GM03348 (cell line): ENCODE results near the gene TCHHL1.
A peak's percentile ranks its signal among the peaks of the same experiment; 100 is the strongest.
"Not testable (repeated sequence)": the region's sequence is repeated elsewhere in the genome, so short reads cannot be mapped to it uniquely, and the experiment has no call there.

Experiments
- DNase-seq: peaks from one replicate; pipeline ENCODE4 v3.0.0; 2012; ENCODE audit warnings: low spot score

Gene TCHHL1

DNA sequence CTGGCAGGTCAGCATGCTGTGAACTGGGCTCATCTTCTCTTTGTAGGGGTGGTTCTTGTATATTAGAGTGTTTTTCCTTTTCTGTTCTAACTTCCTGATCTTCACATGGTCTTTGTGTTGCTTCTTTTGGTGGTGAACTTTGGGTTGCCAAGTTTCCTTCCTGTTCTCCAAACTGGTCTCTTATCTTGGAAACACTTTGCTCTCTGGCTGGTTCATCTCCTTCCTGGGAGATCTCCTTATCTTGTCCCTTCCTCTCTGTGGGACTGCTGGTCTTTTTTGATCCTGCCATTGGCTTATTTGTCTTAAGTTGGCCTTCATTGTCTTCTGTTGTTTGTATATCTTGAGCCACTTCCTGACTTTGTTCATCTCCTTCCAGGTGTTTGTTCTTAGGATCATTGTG is 2.1 kb downstream of the TCHHL1 start:
- no peak for DNase-seq

GRCh38 chr1:152084853-152085252 is 4.0 kb downstream of the TCHHL1 start:
- no peak for DNase-seq

- DNase-seq, result not testable (repeated sequence)
Observed at GRCh38 chr1:152081026-152081425, 7.8 kb downstream of the TCHHL1 start.

DNA sequence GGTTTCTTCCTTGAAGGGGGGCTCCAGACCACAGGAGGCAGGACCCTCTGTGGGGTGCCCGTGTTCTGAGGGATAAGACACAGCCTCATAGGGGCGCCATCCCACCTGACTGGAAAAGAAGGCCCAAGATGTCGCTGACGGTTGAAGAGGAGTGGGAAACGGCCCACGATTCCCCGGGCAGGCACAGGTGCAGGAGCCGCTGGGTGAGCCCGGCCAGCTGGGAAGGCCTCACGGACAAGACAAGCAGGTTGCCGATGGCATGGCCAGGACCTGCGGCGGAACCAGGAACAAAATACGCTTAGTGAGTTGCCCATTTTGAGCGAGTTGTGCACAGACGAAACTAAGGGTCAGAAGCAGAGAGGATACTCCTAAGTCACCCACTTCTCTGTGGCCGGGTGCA is 8.4 kb downstream of the TCHHL1 start:
- not testable (repeated sequence) for DNase-seq

DNA sequence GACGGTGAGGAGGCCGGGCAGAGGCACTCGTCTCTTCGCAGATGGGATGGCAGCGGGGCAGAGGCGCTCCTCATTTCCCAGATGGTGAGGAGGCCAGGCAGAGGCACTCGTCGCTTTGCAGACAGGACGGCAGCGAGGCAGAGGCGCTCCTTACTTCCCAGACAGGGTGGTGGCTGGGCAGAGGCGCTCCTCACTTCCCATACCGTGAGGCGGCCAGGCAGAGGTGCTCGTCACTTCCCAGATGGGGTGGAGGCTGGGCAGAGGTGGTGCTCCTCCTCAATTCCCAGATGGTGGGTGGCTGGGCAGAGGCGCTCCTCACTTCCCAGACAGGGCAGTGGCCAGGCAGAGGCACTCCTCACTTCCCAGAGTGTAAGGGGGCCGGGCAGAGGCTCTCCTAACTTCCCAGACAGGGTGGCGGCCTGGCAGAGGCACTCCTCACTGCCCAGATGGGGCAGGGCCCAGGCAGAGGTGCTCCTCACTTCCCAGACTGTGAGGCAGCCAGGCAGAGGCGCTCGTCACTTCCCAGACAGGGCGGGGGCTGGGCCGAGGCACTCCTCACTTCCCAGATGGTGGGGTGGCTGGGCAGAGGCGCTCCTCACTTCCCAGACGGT is 9.9 kb downstream of the TCHHL1 start:
- DNase-seq, result no peak

DNA sequence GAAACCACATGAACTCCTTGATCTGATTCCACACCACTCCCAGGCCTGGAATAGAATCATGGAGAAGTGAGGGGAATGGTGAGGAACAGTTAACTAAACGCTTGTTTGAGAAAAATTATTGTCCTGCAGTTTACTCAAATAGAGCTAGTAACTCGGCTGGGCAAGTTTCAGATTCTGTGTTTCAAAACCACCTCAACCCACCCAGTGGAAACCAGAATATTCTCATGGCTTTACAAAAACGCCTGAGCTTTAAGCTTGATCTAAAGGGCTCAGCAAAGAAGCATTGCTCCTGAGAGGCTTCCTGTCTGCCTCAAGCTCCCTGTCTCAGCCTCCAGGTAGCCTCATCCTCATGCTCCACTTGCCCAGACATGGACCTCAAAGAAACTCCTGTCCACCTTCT is 16.6 kb downstream of the TCHHL1 start:
- no peak for DNase-seq

- DNase-seq, result no peak
Observed at GRCh38 chr1:152071123-152071522, 17.7 kb downstream of the TCHHL1 start.

DNA sequence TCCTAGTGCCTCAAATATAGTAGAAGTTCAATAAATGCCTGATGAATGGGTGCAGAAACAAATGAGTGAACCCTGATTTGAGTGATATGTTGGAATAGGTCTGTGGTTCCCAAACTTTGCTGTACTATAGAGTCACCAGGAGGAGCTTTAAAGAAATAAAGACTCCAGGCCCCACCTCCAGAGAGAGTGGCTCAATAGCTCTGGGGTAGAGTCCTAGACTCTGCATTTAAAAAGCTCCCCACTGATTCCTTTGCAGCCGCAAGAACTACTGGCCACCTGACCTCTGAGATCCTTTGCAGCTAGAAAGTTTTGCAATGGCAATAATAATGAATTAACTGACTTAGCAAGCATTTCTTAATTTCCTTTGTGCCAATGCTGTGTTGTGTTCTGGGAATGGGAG is 20.9 kb downstream of the TCHHL1 start:
- no peak for DNase-seq

DNA sequence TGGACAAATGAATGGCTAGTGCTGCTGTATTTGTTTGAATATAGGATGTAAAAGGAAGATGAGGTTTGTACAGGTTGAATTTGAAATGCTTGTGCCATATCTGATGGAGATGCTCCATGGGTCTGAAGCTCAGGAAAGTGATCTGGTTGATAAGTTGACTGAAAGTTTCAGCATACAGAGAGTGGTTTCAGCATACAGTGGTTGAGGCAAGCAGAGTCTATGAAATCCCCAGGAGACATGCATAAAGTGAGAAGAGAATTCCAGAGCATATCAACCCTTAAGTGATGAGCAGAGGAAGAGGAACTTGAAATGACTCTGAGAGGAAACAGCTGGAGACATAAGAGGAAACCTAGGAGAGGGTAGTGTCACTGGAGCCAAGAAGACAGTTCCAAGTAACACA is 21.7 kb downstream of the TCHHL1 start:
- no peak for DNase-seq

DNA sequence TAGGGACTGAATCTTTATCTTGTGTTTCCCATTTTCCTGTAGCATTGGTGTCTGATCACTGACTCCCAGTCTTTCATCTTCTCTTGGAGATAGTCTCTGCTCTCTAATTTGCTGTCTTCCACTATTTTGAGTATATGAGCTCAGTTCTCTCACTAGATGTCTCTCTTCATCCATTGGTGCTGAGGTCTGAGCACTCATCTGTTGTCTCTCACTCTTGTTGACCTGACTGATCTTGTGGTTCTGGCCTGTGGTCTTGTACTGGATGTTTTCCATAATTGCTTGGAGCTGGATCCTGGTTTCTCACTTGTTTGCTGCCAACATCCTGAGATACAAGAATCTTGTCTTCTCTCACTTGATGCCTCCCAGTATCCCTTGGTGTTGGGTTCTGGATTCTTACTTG is 26.9 kb downstream of the TCHHL1 start:
- no peak for DNase-seq

- no peak for DNase-seq
Observed at GRCh38 chr1:152053375-152053774, 35.5 kb downstream of the TCHHL1 start.

DNA sequence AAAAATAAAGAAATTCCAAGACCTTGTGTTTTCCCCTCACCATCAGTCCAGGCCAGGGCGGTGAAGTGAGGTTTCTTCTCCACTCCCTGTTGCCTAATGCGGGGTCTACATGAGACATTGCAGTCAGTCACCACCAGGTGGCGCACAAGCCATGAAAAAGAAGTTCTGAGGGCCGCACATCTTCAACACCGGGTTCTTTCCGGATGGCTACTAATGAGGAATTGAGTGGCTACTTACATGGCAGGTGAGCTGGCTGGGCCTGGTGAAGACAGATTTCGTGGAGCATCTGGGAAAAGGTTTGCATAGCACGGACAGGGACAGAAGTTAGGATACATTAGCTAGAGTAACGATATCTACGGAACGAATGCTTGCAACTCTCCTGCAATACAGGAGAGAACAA is 36.3 kb downstream of the TCHHL1 start:
- peak; percentile 83 for DNase-seq

- DNase-seq, result no peak
Observed at GRCh38 chr1:152050886-152051675, 37.8 kb downstream of the TCHHL1 start.

DNA sequence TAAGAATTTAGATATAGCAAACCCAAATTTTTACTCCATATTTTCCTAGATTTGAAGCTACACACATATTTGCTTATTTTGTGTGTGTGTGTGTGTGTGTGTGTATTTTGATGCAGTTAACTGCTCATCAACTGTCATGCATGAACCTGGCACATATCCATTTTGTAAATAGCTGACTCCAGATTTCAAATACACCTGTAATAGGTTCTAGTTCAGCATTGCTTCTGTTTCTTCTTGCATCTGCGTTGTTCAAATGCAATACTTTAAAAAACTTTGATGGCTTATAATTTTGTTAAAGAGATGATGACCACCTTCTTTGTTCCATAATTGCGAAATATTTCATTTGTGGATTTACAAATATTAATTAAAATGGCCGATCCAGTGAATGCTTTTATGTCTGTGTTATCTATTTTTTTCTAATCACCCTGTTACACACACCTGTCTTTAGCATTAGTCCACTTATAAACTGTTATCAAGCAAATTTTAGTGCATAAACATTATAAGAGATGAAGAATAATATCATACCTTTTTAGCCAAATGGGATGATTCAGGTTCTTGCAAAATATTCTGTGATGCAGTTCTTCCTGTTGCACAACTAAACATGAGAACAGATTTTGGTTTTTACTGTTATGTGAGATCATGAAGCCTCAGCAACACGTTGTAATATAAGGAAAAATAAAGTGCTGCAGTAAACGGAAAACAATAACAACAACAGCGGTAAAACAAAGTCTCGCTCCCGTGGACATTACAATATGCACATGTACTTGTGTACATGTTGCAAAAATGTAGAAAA is 39.4 kb downstream of the TCHHL1 start:
- peak; percentile 30 for DNase-seq

- DNase-seq, result peak; percentile 58
Observed at GRCh38 chr1:152048416-152049009, 40.4 kb downstream of the TCHHL1 start.

DNA sequence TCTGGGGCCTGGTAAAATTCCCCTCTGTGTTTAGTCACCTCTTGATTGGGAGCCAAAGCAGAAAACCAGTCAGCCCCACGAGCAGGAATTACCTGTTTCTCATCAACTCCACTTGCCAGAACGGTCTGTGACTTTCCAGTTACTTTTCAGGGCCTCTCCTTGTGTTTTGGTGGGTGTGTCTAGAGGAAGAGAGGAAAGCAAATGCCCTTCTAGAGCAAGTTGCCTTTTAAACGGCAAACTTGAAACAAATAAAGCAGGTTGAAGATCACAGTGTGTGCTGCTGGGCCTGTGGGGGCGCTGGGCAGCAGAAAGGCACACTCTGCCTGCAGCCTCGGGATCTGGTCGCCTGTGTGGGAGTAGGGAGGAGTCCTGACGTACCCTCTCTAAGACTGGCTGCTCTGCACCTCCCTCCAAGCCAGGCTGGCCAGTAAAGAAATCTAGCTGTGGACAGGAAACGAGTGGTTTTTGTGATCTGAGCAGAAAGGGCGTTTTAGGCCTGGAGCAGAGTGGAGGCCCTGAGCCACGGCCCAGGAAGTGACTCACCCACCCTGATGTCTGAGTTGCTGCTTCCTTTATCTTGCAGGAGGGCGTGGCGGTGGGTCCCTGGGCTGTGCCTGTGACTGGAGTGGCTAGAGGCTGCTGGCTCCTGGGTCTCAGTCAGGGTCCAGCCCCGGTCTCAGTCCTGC is 41.0 kb downstream of the TCHHL1 start:
- DNase-seq, result peak; percentile 92

GRCh38 chr1:152047413-152047729 is 41.5 kb downstream of the TCHHL1 start:
- no peak for DNase-seq

DNA sequence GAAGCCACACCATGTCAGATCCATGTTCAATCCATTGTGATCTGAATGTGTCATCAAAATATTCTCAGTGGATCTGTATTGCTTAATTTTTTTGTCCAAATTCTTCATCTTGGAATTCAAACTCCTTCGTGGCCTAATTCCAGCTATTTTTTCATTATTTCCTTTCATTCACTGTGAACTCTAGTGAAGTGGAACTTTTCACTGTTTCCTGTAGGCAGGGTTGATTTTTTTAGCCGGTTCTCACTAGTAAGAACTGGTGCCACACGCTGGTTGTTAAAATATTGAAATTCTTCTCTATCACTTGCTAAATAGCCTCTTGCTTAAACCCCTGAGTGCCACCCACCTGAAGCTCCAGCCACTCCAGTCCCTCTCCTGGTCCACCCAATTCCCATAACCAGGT is 44.5 kb downstream of the TCHHL1 start:
- DNase-seq, result peak; percentile 34

DNA sequence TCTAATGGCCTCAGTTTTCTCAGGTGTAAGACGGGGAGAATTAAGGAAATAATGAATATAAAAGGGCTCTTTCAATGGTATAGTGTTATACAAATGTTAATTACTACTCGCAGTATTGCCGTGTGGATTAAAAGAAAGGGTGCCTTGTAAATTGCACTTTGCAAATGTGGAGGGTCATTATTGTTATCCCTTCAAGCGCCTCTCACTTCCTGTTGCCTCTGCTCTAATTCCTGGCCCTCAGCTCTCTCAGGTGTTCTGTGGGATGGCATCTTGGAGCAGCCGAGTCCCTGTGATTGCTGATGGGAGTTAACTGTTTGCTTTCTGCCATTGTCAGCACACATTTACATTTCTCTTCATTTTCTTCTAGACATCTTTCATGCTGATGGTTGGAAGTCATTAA is 45.0 kb downstream of the TCHHL1 start:
- no peak for DNase-seq

- no peak for DNase-seq
Observed at GRCh38 chr1:152042030-152042429, 46.8 kb downstream of the TCHHL1 start.

GRCh38 chr1:152039886-152040285 is 49.0 kb downstream of the TCHHL1 start:
- no peak for DNase-seq

DNA sequence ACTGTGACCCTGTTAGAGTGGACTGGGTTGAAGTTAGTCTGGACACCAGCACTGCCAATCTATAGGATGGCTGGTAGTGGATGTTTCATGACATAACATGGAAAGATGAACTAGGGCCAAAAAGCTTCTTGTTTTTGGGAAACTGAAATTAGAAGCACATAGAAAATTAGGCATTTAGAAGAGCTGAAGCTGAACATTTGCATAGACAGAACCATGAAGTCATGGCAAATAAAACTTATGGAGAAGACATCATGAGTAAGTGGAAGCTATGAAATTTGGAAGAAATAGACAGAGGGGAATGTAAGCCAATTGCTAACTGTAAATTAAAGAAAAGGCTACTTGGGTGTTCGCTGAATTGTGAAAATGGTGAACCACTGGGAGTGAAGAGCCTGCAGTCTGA is 49.4 kb downstream of the TCHHL1 start:
- no peak for DNase-seq
